Spleen (tissue), 11 donors: Measurements from ENCODE around the gene PXDN. TPM values are rescaled to one million over a fixed set of nuclear protein-coding genes. Genes with fewer than 3 reads are reported as not detected.

Source experiments
- DNase-seq: peaks from one replicate; pipeline ENCODE4 v3.0.0-alpha.2; 2020
- H3K27ac ChIP-seq, 8 donors: fragments of 200-600 bp; sonication (generic) in 7 of 8; 1 replicate in 4 of 8; 2 replicates in 4 of 8; pipeline versions ENCODE4 v1.5.0 to v1.8.0; 2016 to 2021; ENCODE audit warnings: inconsistent platforms in 4 of 8, mild to moderate bottlenecking in 4 of 8, moderate library complexity in 1 of 8
- H3K27me3 ChIP-seq, 7 donors: fragments of 200-600 bp; sonication (generic) in 6 of 7; replicated peaks in 1 of 7; 1 replicate in 4 of 7; 2 replicates in 3 of 7; pipeline versions ENCODE4 v1.5.0 to v1.8.0; 2016 to 2021; ENCODE audit warnings: inconsistent platforms in 3 of 7, mild to moderate bottlenecking in 1 of 7
- H3K36me3 ChIP-seq, 6 donors: fragments of 200-600 bp; sonication (generic) in 5 of 6; 1 replicate in 4 of 6; 2 replicates in 2 of 6; pipeline versions ENCODE4 v1.5.0 to v1.8.0; 2016 to 2021; ENCODE audit warnings: inconsistent platforms in 2 of 6
- H3K4me1 ChIP-seq, 6 donors: fragments of 200-600 bp; sonication (generic) in 5 of 6; 1 replicate in 3 of 6; 2 replicates in 3 of 6; pipeline versions ENCODE4 v1.5.0 to v1.8.0; 2016 to 2021; ENCODE audit warnings: inconsistent platforms in 3 of 6
- H3K4me3 ChIP-seq, 8 donors: fragments of 200-600 bp; sonication (generic) in 7 of 8; 1 replicate in 4 of 8; 2 replicates in 4 of 8; pipeline versions ENCODE4 v1.5.0 to v1.8.0; 2016 to 2021; ENCODE audit warnings: inconsistent platforms in 4 of 8, mild to moderate bottlenecking in 4 of 8, moderate library complexity in 2 of 8
- H3K9me3 ChIP-seq, 8 donors: fragments of 200-600 bp; sonication (generic) in 7 of 8; 1 replicate in 4 of 8; 2 replicates in 4 of 8; pipeline versions ENCODE4 v1.5.0 to v1.8.0; 2016 to 2021; ENCODE audit warnings: inconsistent platforms in 4 of 8
- CTCF ChIP-seq, 11 experiments: fragments of 200-600 bp in 7 of 11; fragments of 450-650 bp in 4 of 11; sonication (generic) in 4 of 11; IDR thresholded peaks in 8 of 11; conservative IDR thresholded peaks in 3 of 11; 1 replicate in 7 of 11; 2 replicates in 4 of 11; pipeline versions ENCODE4 v1.4.0 to v1.8.0; 2016 to 2021; ENCODE audit warnings: antibody characterized with exemption in 11 of 11, inconsistent platforms in 4 of 11, mild to moderate bottlenecking in 1 of 11
- POLR2A ChIP-seq, 3 donors: fragments of 450-650 bp; IDR thresholded peaks; one replicate each; pipeline ENCODE4 v1.5.1; 2017; ENCODE audit warnings: antibody characterized with exemption in 3 of 3, mild to moderate bottlenecking in 1 of 3
- POLR2AphosphoS5 ChIP-seq, 3 donors: sonication (generic); formaldehyde crosslinking; IDR thresholded peaks; one replicate each; pipeline ENCODE4 v1.5.1; 2017; ENCODE audit warnings: antibody characterized with exemption in 3 of 3
- WGBS, 5 donors: extraction: QIAGEN DNeasy Blood & Tissue Kit in 3 of 5; methylation state at CpG; one replicate each; pipeline versions ENCODE4 v1.1.5 to v1.1.7; 2013 to 2018; 5-methylcytosine and 5-hydroxymethylcytosine counted together
- intact Hi-C: fragments of 100-400 bp; cut with DNase I; formaldehyde crosslinking; loops from one replicate; pipeline ENCODE4 v1.15.0; 2023; ENCODE audit warnings: low total_unique reads
- polyA plus RNA-seq, 3 donors: library from polyadenylated mRNA; stranded (reverse); fragments of 200-250 nt; gene quantifications; one replicate each; pipeline ENCODE4 v1.2.1, GENCODE V29; 2013
- total RNA-seq, 7 donors: library from RNA; depleted of rRNA in 3 of 7; stranded (reverse); fragments of >200 nt in 3 of 7; fragmentation: NEBNext Ultra II Directional in 4 of 7; extraction: Animal tissue kit (Norgen Biotek cat#: 25700) in 4 of 7; gene quantifications; one replicate each; pipeline versions ENCODE4 v1.1.0 to v1.2.1, GENCODE V29; 2016 to 2021
- donor health status: healthy with polysubstance abuse.
- donor health status: DM: no; HTN: no; CAD: no; lungs with moderate emphysema.
- donor health status: DM: no; HTN: no; CAD: no.
- donor health status: Bipolar disorder and iron deficiency.
- donor health status: healthy.
- donor health status: DM: no; HTN: no; CAD: no.
- donor health status: DM: yes; HTN: yes; CAD: no.

Gene PXDN
- total and polyA plus RNA-seq, 10 donors, result 1.9 to 49.3 (median 30.8) TPM

GRCh38 chr2:1775511-1776035, 31.3 kb upstream of the PXDN start:
- WGBS, 5 donors, result 72 to 88% (median 86%) methylated on average over 7 of the region's 7 CpGs
- no peak for DNase-seq
- intact Hi-C loops, result no loop called here

GRCh38 chr2:1774929-1775328, 30.6 kb upstream of the PXDN start:
- Histone ChIP-seq H3K27me3 (no peaks in the 10 kb centered on the region), H3K9me3 (no peaks in the 10 kb centered on the region), H3K4me1 (no peaks in the 10 kb centered on the region), H3K27ac (no peak overlapping the region), H3K4me3 (no peak overlapping the region), H3K36me3 (no peaks in the 10 kb centered on the region)
- intact Hi-C loops, result no loop called here
- TF ChIP-seq POLR2A (IDR thresholded peaks at IDR 0.05) (no peak), POLR2AphosphoS5 (IDR thresholded peaks at IDR 0.05) (no peak), CTCF (IDR thresholded peaks at IDR 0.05 in 8 of 11, conservative IDR thresholded peaks at IDR 0.05 in 3 of 11) (no peak)
- 68 to 82% (median 76%) methylated on average over 3 of the region's 3 CpGs for WGBS, 5 donors
- DNase-seq, result no peak

More at GRCh38 chr2:1775511-1776035, 31.3 kb upstream of the PXDN start:
- Histone ChIP-seq H3K27me3 (no peaks in the 10 kb centered on the region), H3K4me1 (no peaks in the 10 kb centered on the region), H3K4me3 (no peak overlapping the region), H3K36me3 (no peaks in the 10 kb centered on the region), H3K9me3 (no peaks in the 10 kb centered on the region), H3K27ac (no peak overlapping the region)
- TF ChIP-seq POLR2AphosphoS5 (IDR thresholded peaks at IDR 0.05) (no peak), POLR2A (IDR thresholded peaks at IDR 0.05) (no peak), CTCF (IDR thresholded peaks at IDR 0.05 in 8 of 11, conservative IDR thresholded peaks at IDR 0.05 in 3 of 11) (no peak)

- WGBS, 5 donors, result 77 to 84% (median 80%) methylated on average over 7 of the region's 7 CpGs
- no peak overlapping the region for H3K27ac ChIP-seq
- DNase-seq, result no peak
Measured at GRCh38 chr2:1773883-1774282, 29.6 kb upstream of the PXDN start.

More at GRCh38 chr2:1773883-1774282, 29.6 kb upstream of the PXDN start:
- intact Hi-C loops, result no loop called here
- no peak overlapping the region for H3K4me3 ChIP-seq
- no peaks in the 10 kb centered on the region for H3K36me3 ChIP-seq
- H3K4me1 ChIP-seq, result no peaks in the 10 kb centered on the region
- no peaks in the 10 kb centered on the region for H3K27me3 ChIP-seq
- H3K9me3 ChIP-seq, result no peaks in the 10 kb centered on the region
- TF ChIP-seq CTCF (IDR thresholded peaks at IDR 0.05 in 8 of 11, conservative IDR thresholded peaks at IDR 0.05 in 3 of 11), result no peak
- no peak for TF ChIP-seq POLR2A (IDR thresholded peaks at IDR 0.05)
- TF ChIP-seq POLR2AphosphoS5 (IDR thresholded peaks at IDR 0.05), result no peak
